CD4-positive, alpha-beta T cell treated with Interleukin-4 for 1 hour (primary cell): ENCODE measurements around the gene LDLRAD4.
"Not testable (repeated sequence)": the region's sequence is repeated elsewhere in the genome, so short reads cannot be mapped to it uniquely, and the experiment has no call there.

Source experiments
- DNase-seq, 2 donors: peaks; one replicate each; pipeline ENCODE4 v3.0.0-alpha.2; 2020 to 2022

Gene LDLRAD4

GRCh38 chr18:13313006-13313686 lies 94.6 kb downstream of the LDLRAD4 start:
- peak; percentile 28 to 31 for DNase-seq

- DNase-seq: no peak
Observed at GRCh38 chr18:13315000-13315399, 96.4 kb downstream of the LDLRAD4 start.

- no peak for DNase-seq
Observed at GRCh38 chr18:13316063-13316462, 97.5 kb downstream of the LDLRAD4 start.

- no peak for DNase-seq
Observed at GRCh38 chr18:13317801-13318200, 99.2 kb downstream of the LDLRAD4 start.

- DNase-seq: no peak
Observed at GRCh38 chr18:13318731-13319501, 100.4 kb downstream of the LDLRAD4 start.

- DNase-seq: no peak
Observed at GRCh38 chr18:13319629-13320028, 101.1 kb downstream of the LDLRAD4 start.

- no peak for DNase-seq
Observed at GRCh38 chr18:13320096-13320495, 101.5 kb downstream of the LDLRAD4 start.

GRCh38 chr18:13320891-13321425 lies 102.4 kb downstream of the LDLRAD4 start:
- no peak for DNase-seq

GRCh38 chr18:13321923-13322322 lies 103.4 kb downstream of the LDLRAD4 start:
- no peak for DNase-seq

GRCh38 chr18:13323186-13323585 lies 104.6 kb downstream of the LDLRAD4 start:
- DNase-seq: no peak

- no peak for DNase-seq
Observed at GRCh38 chr18:13324880-13325279, 106.3 kb downstream of the LDLRAD4 start.

- DNase-seq: no peak
Observed at GRCh38 chr18:13328213-13328612, 109.7 kb downstream of the LDLRAD4 start.

- no peak for DNase-seq
Observed at GRCh38 chr18:13330996-13331395, 112.4 kb downstream of the LDLRAD4 start.

GRCh38 chr18:13331846-13332245 lies 113.3 kb downstream of the LDLRAD4 start:
- no peak for DNase-seq

- no peak for DNase-seq
Observed at GRCh38 chr18:13332874-13333273, 114.3 kb downstream of the LDLRAD4 start.

GRCh38 chr18:13335903-13336302 lies 117.3 kb downstream of the LDLRAD4 start:
- DNase-seq: no peak

- no peak for DNase-seq
Observed at GRCh38 chr18:13336841-13337240, 118.3 kb downstream of the LDLRAD4 start.

GRCh38 chr18:13337369-13337768 lies 118.8 kb downstream of the LDLRAD4 start:
- DNase-seq: no peak

GRCh38 chr18:13338318-13338717 lies 119.8 kb downstream of the LDLRAD4 start:
- DNase-seq: no peak

GRCh38 chr18:13339653-13340052 lies 121.1 kb downstream of the LDLRAD4 start:
- no peak for DNase-seq

GRCh38 chr18:13346449-13346848 lies 127.9 kb downstream of the LDLRAD4 start:
- DNase-seq: not testable (repeated sequence)

- DNase-seq: peak in 1 of 2 donors; percentile 26
Observed at GRCh38 chr18:13353084-13353823, 134.7 kb downstream of the LDLRAD4 start.

- DNase-seq: no peak
Observed at GRCh38 chr18:13354402-13354801, 135.8 kb downstream of the LDLRAD4 start.
